ENCODE measurements around the gene FAAH.
"Not testable (repeated sequence)": the region's sequence is repeated elsewhere in the genome, so short reads cannot be mapped to it uniquely, and the experiment has no call there.

The FAAH gene

GRCh38 chr1:46394108-46394871 is at the start of gene FAAH:
TSS of gene FAAH (plus strand) at chr1:46394317. CDS start at chr1:46394349, 32 bp downstream.
- H3K9me3 Mint-ChIP-seq = peaks cover 5% of the 10 kb centered on the region
- peaks cover 14% of the 10 kb centered on the region for H3K4me1 Mint-ChIP-seq
- peaks cover 23% of the 10 kb centered on the region for H3K36me3 Mint-ChIP-seq
- H3K27ac Mint-ChIP-seq = no peak within 1 kb of the TSS
- peaks cover 15% of the 10 kb centered on the region for H3K27me3 Mint-ChIP-seq
- peak within 1 kb of the TSS; percentile 82 for H3K4me3 Mint-ChIP-seq

GRCh38 chr1:46344481-46344880 is 49.6 kb upstream of the FAAH start:
- Mint-ChIP-seq H3K27me3 (no peaks in the 10 kb centered on the region), H3K4me1 (peaks cover 58% of the 10 kb centered on the region), H3K4me3 (no peak overlapping the region), H3K9me3 (no peaks in the 10 kb centered on the region), H3K36me3 (peaks cover 20% of the 10 kb centered on the region), H3K27ac (no peak overlapping the region)

GRCh38 chr1:46345281-46345680 is 48.8 kb upstream of the FAAH start:
- Mint-ChIP-seq H3K36me3 (peaks cover 24% of the 10 kb centered on the region), H3K27ac (peak overlapping the region; percentile 31), H3K4me3 (no peak overlapping the region), H3K4me1 (peaks cover 54% of the 10 kb centered on the region), H3K9me3 (no peaks in the 10 kb centered on the region), H3K27me3 (no peaks in the 10 kb centered on the region)

GRCh38 chr1:46352363-46352762 is 41.8 kb upstream of the FAAH start:
- H3K4me3 Mint-ChIP-seq = no peak overlapping the region
- no peak overlapping the region for H3K27ac Mint-ChIP-seq
- H3K9me3 Mint-ChIP-seq = no peaks in the 10 kb centered on the region
- H3K36me3 Mint-ChIP-seq = peaks cover 9% of the 10 kb centered on the region
- H3K27me3 Mint-ChIP-seq = no peaks in the 10 kb centered on the region
- peaks cover 11% of the 10 kb centered on the region for H3K4me1 Mint-ChIP-seq

GRCh38 chr1:46355920-46356319 is 38.2 kb upstream of the FAAH start:
- H3K36me3 Mint-ChIP-seq, H3K4me1 Mint-ChIP-seq, H3K27me3 Mint-ChIP-seq: not testable (repeated sequence)

GRCh38 chr1:46362158-46362557 is 32.0 kb upstream of the FAAH start:
- H3K27me3 Mint-ChIP-seq = no peaks in the 10 kb centered on the region
- no peak overlapping the region for H3K27ac Mint-ChIP-seq
- H3K4me3 Mint-ChIP-seq = no peak overlapping the region
- no peaks in the 10 kb centered on the region for H3K4me1 Mint-ChIP-seq
- H3K9me3 Mint-ChIP-seq = no peaks in the 10 kb centered on the region
- peaks cover 12% of the 10 kb centered on the region for H3K36me3 Mint-ChIP-seq

More at GRCh38 chr1:46355920-46356319, 38.2 kb upstream of the FAAH start:
- H3K4me3 Mint-ChIP-seq, H3K27ac Mint-ChIP-seq, H3K9me3 Mint-ChIP-seq: not testable (repeated sequence)

GRCh38 chr1:46363121-46363520 is 31.0 kb upstream of the FAAH start:
- H3K9me3 Mint-ChIP-seq = no peaks in the 10 kb centered on the region
- H3K27ac Mint-ChIP-seq = no peak overlapping the region
- H3K27me3 Mint-ChIP-seq = no peaks in the 10 kb centered on the region
- no peaks in the 10 kb centered on the region for H3K4me1 Mint-ChIP-seq
- H3K4me3 Mint-ChIP-seq = no peak overlapping the region
- peaks cover 13% of the 10 kb centered on the region for H3K36me3 Mint-ChIP-seq

- H3K27ac Mint-ChIP-seq = no peak overlapping the region
- H3K27me3 Mint-ChIP-seq = no peaks in the 10 kb centered on the region
- no peaks in the 10 kb centered on the region for H3K4me1 Mint-ChIP-seq
- peaks cover 12% of the 10 kb centered on the region for H3K36me3 Mint-ChIP-seq
- H3K4me3 Mint-ChIP-seq = no peak overlapping the region
- H3K9me3 Mint-ChIP-seq = no peaks in the 10 kb centered on the region
Measured at GRCh38 chr1:46364612-46365011, 29.5 kb upstream of the FAAH start.

- H3K4me1 Mint-ChIP-seq, H3K4me3 Mint-ChIP-seq, H3K9me3 Mint-ChIP-seq, H3K27ac Mint-ChIP-seq, H3K27me3 Mint-ChIP-seq: not testable (repeated sequence)
- H3K36me3 Mint-ChIP-seq = peaks cover 12% of the 10 kb centered on the region
Measured at GRCh38 chr1:46365796-46366195, 28.3 kb upstream of the FAAH start.

- Mint-ChIP-seq H3K4me3 (no peak overlapping the region), H3K27me3 (no peaks in the 10 kb centered on the region), H3K9me3 (no peaks in the 10 kb centered on the region), H3K27ac (no peak overlapping the region), H3K4me1 (no peaks in the 10 kb centered on the region), H3K36me3 (peaks cover 12% of the 10 kb centered on the region)
Measured at GRCh38 chr1:46367072-46367471, 27.0 kb upstream of the FAAH start.

GRCh38 chr1:46367701-46368100 is 26.4 kb upstream of the FAAH start:
- H3K4me1 Mint-ChIP-seq, H3K4me3 Mint-ChIP-seq, H3K9me3 Mint-ChIP-seq, H3K27ac Mint-ChIP-seq, H3K27me3 Mint-ChIP-seq: not testable (repeated sequence)
- peaks cover 10% of the 10 kb centered on the region for H3K36me3 Mint-ChIP-seq

GRCh38 chr1:46368791-46369190 is 25.3 kb upstream of the FAAH start:
- H3K27me3 Mint-ChIP-seq = no peaks in the 10 kb centered on the region
- H3K27ac Mint-ChIP-seq = no peak overlapping the region
- H3K9me3 Mint-ChIP-seq = no peaks in the 10 kb centered on the region
- H3K4me1 Mint-ChIP-seq = no peaks in the 10 kb centered on the region
- H3K36me3 Mint-ChIP-seq = peaks cover 10% of the 10 kb centered on the region
- no peak overlapping the region for H3K4me3 Mint-ChIP-seq

- Mint-ChIP-seq H3K9me3 (no peaks in the 10 kb centered on the region), H3K36me3 (peaks cover 10% of the 10 kb centered on the region), H3K27ac (no peak overlapping the region), H3K4me1 (no peaks in the 10 kb centered on the region), H3K27me3 (no peaks in the 10 kb centered on the region), H3K4me3 (no peak overlapping the region)
Measured at GRCh38 chr1:46369542-46370213, 24.4 kb upstream of the FAAH start.

GRCh38 chr1:46370214-46370633 is 23.9 kb upstream of the FAAH start:
- H3K27ac Mint-ChIP-seq = no peak overlapping the region
- no peak overlapping the region for H3K4me3 Mint-ChIP-seq
- H3K4me1 Mint-ChIP-seq = no peaks in the 10 kb centered on the region

GRCh38 chr1:46372431-46372830 is 21.7 kb upstream of the FAAH start:
- H3K9me3 Mint-ChIP-seq = no peaks in the 10 kb centered on the region
- H3K27ac Mint-ChIP-seq = no peak overlapping the region
- H3K27me3 Mint-ChIP-seq = no peaks in the 10 kb centered on the region
- H3K4me3 Mint-ChIP-seq = no peak overlapping the region
- H3K36me3 Mint-ChIP-seq = peaks cover 9% of the 10 kb centered on the region
- H3K4me1 Mint-ChIP-seq = no peaks in the 10 kb centered on the region

More at GRCh38 chr1:46370214-46370633, 23.9 kb upstream of the FAAH start:
- H3K36me3 Mint-ChIP-seq = peaks cover 7% of the 10 kb centered on the region
- no peaks in the 10 kb centered on the region for H3K27me3 Mint-ChIP-seq
- H3K9me3 Mint-ChIP-seq = no peaks in the 10 kb centered on the region

- H3K4me1 Mint-ChIP-seq = no peaks in the 10 kb centered on the region
- no peaks in the 10 kb centered on the region for H3K9me3 Mint-ChIP-seq
- no peak overlapping the region for H3K27ac Mint-ChIP-seq
- H3K4me3 Mint-ChIP-seq = no peak overlapping the region
- H3K36me3 Mint-ChIP-seq = peaks cover 5% of the 10 kb centered on the region
- H3K27me3 Mint-ChIP-seq = no peaks in the 10 kb centered on the region
Measured at GRCh38 chr1:46379996-46380395, 14.1 kb upstream of the FAAH start.
